HG02623 (cell line): ENCODE results near the gene TUBGCP2.
A peak's percentile ranks its signal among the peaks of the same experiment; 100 is the strongest.

ENCODE experiments used
- ATAC-seq: cut with Tn5 transposase; IDR thresholded peaks from one replicate; pipeline ENCODE4 v1.9.1; 2021; ENCODE audit warnings: moderate library complexity; ENCODE audit not compliant: unreplicated experiment

The TUBGCP2 gene

GRCh38 chr10:133308421-133309099 is at the start of gene TUBGCP2, which contains the start of gene ZNF511:
Gene TUBGCP2 (minus strand): TSS chr10:133308872. CDS start chr10:133302941, 5,931 bp downstream.
Gene ZNF511 (plus strand): TSS chr10:133308914. CDS start chr10:133308944, 30 bp downstream.
- ATAC-seq: peak; percentile 70

GRCh38 chr10:133357285-133358161 is 48.9 kb upstream of the TUBGCP2 start, which contains the start of gene FUOM:
Gene FUOM (minus strand): TSS chr10:133358019. CDS start chr10:133358007, 12 bp downstream.
- ATAC-seq: peak; percentile 63

GRCh38 chr10:133356549-133357284 is 48.0 kb upstream of the TUBGCP2 start:
- no peak for ATAC-seq

GRCh38 chr10:133355991-133356390 is 47.3 kb upstream of the TUBGCP2 start:
- no peak for ATAC-seq

- ATAC-seq: no peak
Measured at GRCh38 chr10:133355266-133355665, 46.6 kb upstream of the TUBGCP2 start.

- ATAC-seq: no peak
Measured at GRCh38 chr10:133354672-133355240, 46.1 kb upstream of the TUBGCP2 start.

- no peak for ATAC-seq
Measured at GRCh38 chr10:133353988-133354605, 45.4 kb upstream of the TUBGCP2 start.

GRCh38 chr10:133353202-133353959 is 44.7 kb upstream of the TUBGCP2 start:
- ATAC-seq: no peak

GRCh38 chr10:133351408-133352318 is 43.0 kb upstream of the TUBGCP2 start:
- ATAC-seq: no peak

- ATAC-seq: no peak
Measured at GRCh38 chr10:133350950-133351329, 42.3 kb upstream of the TUBGCP2 start.

GRCh38 chr10:133350283-133350949 is 41.7 kb upstream of the TUBGCP2 start:
- ATAC-seq: no peak

GRCh38 chr10:133349577-133350011 is 40.9 kb upstream of the TUBGCP2 start:
- no peak for ATAC-seq

GRCh38 chr10:133349160-133349568 is 40.5 kb upstream of the TUBGCP2 start:
- no peak for ATAC-seq

GRCh38 chr10:133347710-133348517 is 39.2 kb upstream of the TUBGCP2 start:
- no peak for ATAC-seq

- ATAC-seq: no peak
Measured at GRCh38 chr10:133346413-133346812, 37.7 kb upstream of the TUBGCP2 start.

GRCh38 chr10:133344236-133344635 is 35.6 kb upstream of the TUBGCP2 start:
- ATAC-seq: no peak

- no peak for ATAC-seq
Measured at GRCh38 chr10:133343558-133343957, 34.9 kb upstream of the TUBGCP2 start.
